Natural killer cell (primary cell): ENCODE data around the gene TTC34. TPM values are rescaled to one million over a fixed set of nuclear protein-coding genes. Genes with fewer than 3 reads are reported as not detected.

Source experiments
- ATAC-seq, 3 donors: fragments of 150-1000 bp in 2 of 3; fragments of 200-7000 bp in 1 of 3; cut with Tn5 transposase; 1 replicate in 1 of 3; 2 replicates in 2 of 3; pipeline ENCODE4 v1.10.0; 2021; ENCODE audit warnings: mild to moderate bottlenecking in 2 of 3, moderate library complexity in 2 of 3
- DNase-seq, 2 donors: peaks; one replicate each; pipeline versions ENCODE4 v3.0.0 to v3.0.0-alpha.2; 2013 to 2021; ENCODE audit warnings: mixed read lengths in 1 of 2
- H3K27ac ChIP-seq: one replicate; pipeline ENCODE4 v1.5.1; 2013; ENCODE audit warnings: mild to moderate bottlenecking, low read length
- H3K27me3 ChIP-seq: one replicate; pipeline ENCODE4 v1.6.1; 2013; ENCODE audit warnings: low read length; ENCODE audit not compliant: control insufficient read depth, insufficient read depth
- H3K36me3 ChIP-seq: one replicate; pipeline ENCODE4 v1.6.1; 2013; ENCODE audit warnings: low read length; ENCODE audit not compliant: control insufficient read depth, insufficient read depth
- H3K4me1 ChIP-seq: one replicate; pipeline ENCODE4 v1.6.1; 2013; ENCODE audit warnings: low read length; ENCODE audit not compliant: control insufficient read depth, insufficient read depth
- H3K4me3 ChIP-seq: one replicate; pipeline ENCODE4 v1.5.1; 2013; ENCODE audit warnings: low read length
- H3K9me3 ChIP-seq: one replicate; pipeline ENCODE4 v1.6.1; 2013; ENCODE audit warnings: low read length; ENCODE audit not compliant: control insufficient read depth, insufficient read depth
- H3K27ac Mint-ChIP-seq, 2 donors: one replicate each; pipeline ENCODE4 v1.8.0; 2022; ENCODE audit warnings: mild to moderate bottlenecking in 2 of 2, mixed read lengths in 2 of 2, moderate library complexity in 1 of 2
- H3K27me3 Mint-ChIP-seq, 2 donors: one replicate each; pipeline ENCODE4 v1.8.0; 2022; ENCODE audit warnings: low read depth in 2 of 2, mixed read lengths in 2 of 2
- H3K36me3 Mint-ChIP-seq: one replicate; pipeline ENCODE4 v1.8.0; 2022; ENCODE audit warnings: mixed read lengths
- H3K4me1 Mint-ChIP-seq, 2 donors: one replicate each; pipeline ENCODE4 v1.8.0; 2022; ENCODE audit warnings: mixed read lengths in 2 of 2
- H3K4me3 Mint-ChIP-seq: one replicate; pipeline ENCODE4 v1.8.0; 2022; ENCODE audit warnings: mild to moderate bottlenecking, moderate library complexity, mixed read lengths
- H3K9me3 Mint-ChIP-seq, 2 donors: one replicate each; pipeline ENCODE4 v1.8.0; 2022; ENCODE audit warnings: mixed read lengths in 2 of 2
- CTCF ChIP-seq: fragments of 200-600 bp; IDR thresholded peaks from one replicate; pipeline ENCODE4 v1.8.0; 2022; ENCODE audit warnings: antibody characterized with exemption
- WGBS: methylation state at CpG from one replicate; pipeline ENCODE4 v1.1.7; 2013; ENCODE audit warnings: missing lambda C conversion rate; ENCODE audit not compliant: insufficient coverage; 5-methylcytosine and 5-hydroxymethylcytosine counted together
- intact Hi-C: fragments of 100-400 bp; cut with micrococcal nuclease; formaldehyde crosslinking; loops from one replicate; pipeline ENCODE4 v1.14.2; 2022
- total RNA-seq, 4 donors: library from RNA; stranded (reverse); fragments of 120-200 nt in 1 of 4; gene quantifications; one replicate each; pipeline versions ENCODE4 v1.2.3 to v1.2.4, GENCODE V29; 2013 to 2022

The TTC34 gene
- total RNA-seq, 3 donors from 2014 or later (not counting 1 experiment from before 2014, with no cell fraction given): 0.80 to 1.4 (median 1.2) TPM

GRCh38 chr1:2633366-2633935 is 168.0 kb downstream of the TTC34 start:
- H3K27ac Mint-ChIP-seq: no peak overlapping the region
- H3K36me3 Mint-ChIP-seq: no peaks in the 10 kb centered on the region
- no peak overlapping the region for H3K4me3 Mint-ChIP-seq
- peaks cover 5% of the 10 kb centered on the region for H3K9me3 ChIP-seq
- ATAC-seq (no peak), DNase-seq (no peak)
- no peak overlapping the region for H3K4me3 ChIP-seq
- WGBS: 78% methylated on average over 12 of the region's 12 CpGs
- H3K4me1 Mint-ChIP-seq: no peaks in the 10 kb centered on the region
- peaks cover 0 to 10% of the 10 kb centered on the region in 2 donors for H3K27me3 Mint-ChIP-seq
- intact Hi-C loops: no loop called here
- peaks cover 8% of the 10 kb centered on the region for H3K27me3 ChIP-seq
- no peak for TF ChIP-seq CTCF
- peaks cover 3% of the 10 kb centered on the region for H3K4me1 ChIP-seq
- no peaks in the 10 kb centered on the region for H3K9me3 Mint-ChIP-seq
- no peak overlapping the region for H3K27ac ChIP-seq
- no peaks in the 10 kb centered on the region for H3K36me3 ChIP-seq

GRCh38 chr1:2632561-2633361 is 168.7 kb downstream of the TTC34 start, which contains the start of gene MMEL1:
Gene MMEL1 (minus strand): TSS chr1:2633016. CDS start chr1:2629484, 3,532 bp downstream.
- Mint-ChIP-seq H3K36me3 (no peaks in the 10 kb centered on the region), H3K27me3 (peaks cover 0 to 11% of the 10 kb centered on the region in 2 donors), H3K9me3 (no peaks in the 10 kb centered on the region), H3K4me3 (no peak within 1 kb of the TSS), H3K27ac (no peak within 1 kb of the TSS), H3K4me1 (no peaks in the 10 kb centered on the region)
- H3K27ac ChIP-seq: no peak within 1 kb of the TSS
- H3K9me3 ChIP-seq: peaks cover 5% of the 10 kb centered on the region
- 65% methylated on average over 15 of the region's 16 CpGs for WGBS
- intact Hi-C loops: no loop called here
- H3K36me3 ChIP-seq: no peaks in the 10 kb centered on the region
- ATAC-seq: no peak
- no peak for DNase-seq
- peaks cover 5% of the 10 kb centered on the region for H3K4me1 ChIP-seq
- no peak for TF ChIP-seq CTCF
- H3K27me3 ChIP-seq: peaks cover 15% of the 10 kb centered on the region
- no peak within 1 kb of the TSS for H3K4me3 ChIP-seq

- intact Hi-C loops: no loop called here
Measured at GRCh38 chr1:2632051-2632430, 169.5 kb downstream of the TTC34 start.

More at GRCh38 chr1:2632051-2632430, 169.5 kb downstream of the TTC34 start:
- H3K4me1 Mint-ChIP-seq: no peaks in the 10 kb centered on the region
- H3K9me3 ChIP-seq: peaks cover 5% of the 10 kb centered on the region
- no peaks in the 10 kb centered on the region for H3K9me3 Mint-ChIP-seq
- H3K4me1 ChIP-seq: peaks cover 5% of the 10 kb centered on the region
- H3K4me3 Mint-ChIP-seq: no peak overlapping the region
- H3K27ac ChIP-seq: no peak overlapping the region
- DNase-seq: no peak
- TF ChIP-seq CTCF: no peak
- H3K27me3 Mint-ChIP-seq: peaks cover 7 to 18% of the 10 kb centered on the region in 2 donors
- H3K36me3 Mint-ChIP-seq: no peaks in the 10 kb centered on the region
- ATAC-seq: no peak
- H3K4me3 ChIP-seq: no peak overlapping the region
- H3K27me3 ChIP-seq: peaks cover 17% of the 10 kb centered on the region
- H3K36me3 ChIP-seq: no peaks in the 10 kb centered on the region
- H3K27ac Mint-ChIP-seq: no peak overlapping the region
- 64% methylated on average over 7 of the region's 8 CpGs for WGBS
